H1 (cell line): ENCODE data around the gene SLC35B4. TPM values are rescaled to one million over a fixed set of nuclear protein-coding genes. Genes with fewer than 3 reads are reported as not detected.

Experiments used
- CTCF ChIA-PET: fragments of 300-600 bp; sonication (Branson Sonifier 250); formaldehyde crosslinking; loops from one replicate; lab custom pipeline; 2021; ENCODE audit not compliant: partially characterized antibody; lab: Charles Lee
- POLR2A ChIA-PET: fragments of 300-600 bp; sonication (Branson Sonifier 250); formaldehyde crosslinking; loops from one replicate; lab custom pipeline; 2021; ENCODE audit warnings: inconsistent platforms; ENCODE audit not compliant: partially characterized antibody; lab: Charles Lee
- DNase-seq, 2 experiments: peaks; one replicate each; pipeline versions ENCODE4 v3.0.0 to v3.0.0-alpha.2; 2010 to 2022; ENCODE audit warnings: low spot score in 2 of 2, low read depth in 1 of 2, mixed read lengths in 1 of 2
- FAIRE-seq: peaks from 2 replicates; lab custom pipeline; 2011; peaks lifted over from hg19 to GRCh38; lab: Jason Lieb, UNC
- H2AFZ ChIP-seq: 2 replicates; pipeline ENCODE4 v1.8.1; 2012; ENCODE audit warnings: low read length, inconsistent platforms
- H2AK5ac ChIP-seq: 2 replicates; pipeline ENCODE4 v1.6.1; 2013; ENCODE audit warnings: low read depth, low read length
- H2BK120ac ChIP-seq: replicated peaks from 2 replicates; pipeline ENCODE3; 2013; ENCODE audit warnings: low read depth, low read length, inconsistent platforms
- H2BK12ac ChIP-seq: 2 replicates; pipeline ENCODE4 v1.6.1; 2013; ENCODE audit warnings: low read depth, low read length
- H2BK15ac ChIP-seq: 2 replicates; pipeline ENCODE4 v1.6.1; 2013; ENCODE audit warnings: low read length
- H2BK20ac ChIP-seq: 2 replicates; pipeline ENCODE4 v1.6.1; 2013; ENCODE audit warnings: low read length
- H2BK5ac ChIP-seq: 2 replicates; pipeline ENCODE4 v1.6.1; 2013; ENCODE audit warnings: low read depth, low read length
- H3K14ac ChIP-seq: 2 replicates; pipeline ENCODE4 v1.6.1; 2013; ENCODE audit warnings: inconsistent platforms; ENCODE audit not compliant: insufficient read length
- H3K18ac ChIP-seq: 2 replicates; pipeline ENCODE4 v1.6.1; 2013; ENCODE audit warnings: low read length; ENCODE audit errors: extremely low read depth
- H3K23ac ChIP-seq: 2 replicates; pipeline ENCODE4 v1.6.1; 2013; ENCODE audit warnings: inconsistent platforms; ENCODE audit not compliant: insufficient read length
- H3K23me2 ChIP-seq: 2 replicates; pipeline ENCODE4 v1.6.1; 2013; ENCODE audit warnings: low read depth, low read length
- H3K27ac ChIP-seq: 2 replicates; pipeline ENCODE4 v1.6.1; 2011; ENCODE audit warnings: low read depth, low read length, inconsistent platforms
- H3K27me3 ChIP-seq, 4 experiments: replicated peaks in 1 of 4; 1 replicate in 1 of 4; 2 replicates in 3 of 4; pipeline versions ENCODE4 v1.6.1 to v1.8.1; 2011 to 2013; ENCODE audit warnings: low read length in 3 of 4, mild to moderate bottlenecking in 3 of 4, inconsistent platforms in 2 of 4, mixed read lengths in 2 of 4, moderate library complexity in 1 of 4; ENCODE audit not compliant: control insufficient read depth in 3 of 4, insufficient read depth in 3 of 4; ENCODE audit errors: extremely low read depth in 1 of 4
- H3K36me3 ChIP-seq, 4 experiments: 2 replicates each; pipeline versions ENCODE4 v1.6.1 to v1.8.1; 2011 to 2013; ENCODE audit warnings: mild to moderate bottlenecking in 4 of 4, low read length in 3 of 4, moderate library complexity in 2 of 4, control low read depth in 1 of 4, inconsistent platforms in 1 of 4; ENCODE audit not compliant: insufficient read depth in 4 of 4, control insufficient read depth in 2 of 4
- H3K4ac ChIP-seq: replicated peaks from 2 replicates; pipeline ENCODE3; 2013; ENCODE audit warnings: low read length, low read depth, mixed read lengths, inconsistent platforms; ENCODE audit not compliant: insufficient read length
- H3K4me1 ChIP-seq, 4 experiments: replicated peaks in 1 of 4; 1 replicate in 1 of 4; 2 replicates in 3 of 4; pipeline versions ENCODE4 v1.6.1 to v1.8.1; 2011 to 2013; ENCODE audit warnings: low read length in 3 of 4, inconsistent platforms in 2 of 4, mixed read lengths in 1 of 4; ENCODE audit not compliant: insufficient read depth in 4 of 4, control insufficient read depth in 3 of 4
- H3K4me2 ChIP-seq, 2 experiments: 2 replicates each; pipeline versions ENCODE4 v1.6.1 to v1.8.1; 2011 to 2013; ENCODE audit warnings: low read depth in 2 of 2, low read length in 2 of 2, control low read depth in 1 of 2, inconsistent platforms in 1 of 2, mild to moderate bottlenecking in 1 of 2; ENCODE audit not compliant: insufficient read depth in 1 of 2
- H3K4me3 ChIP-seq, 4 experiments: fragments of 200-600, 300-600 bp in 1 of 4; sonication (generic), shearing (Covaris generic), sonication (Bioruptor Twin) in 1 of 4; 2 replicates each; pipeline versions ENCODE4 v1.5.1 to v1.8.1; 2011 to 2016; ENCODE audit warnings: low read length in 4 of 4, low read depth in 3 of 4, control low read depth in 2 of 4, inconsistent platforms in 2 of 4, mild to moderate bottlenecking in 2 of 4, mixed read lengths in 1 of 4, moderate library complexity in 1 of 4; ENCODE audit not compliant: insufficient read depth in 2 of 4; ENCODE audit errors: extremely low read depth in 1 of 4
- H3K56ac ChIP-seq: replicated peaks from 2 replicates; pipeline ENCODE3; 2013; ENCODE audit warnings: low read depth, mild to moderate bottlenecking, mixed read lengths, low read length, inconsistent platforms; ENCODE audit not compliant: insufficient read length
- H3K79me1 ChIP-seq: 2 replicates; pipeline ENCODE4 v1.6.1; 2013; ENCODE audit warnings: low read depth, low read length, control low read depth
- H3K79me2 ChIP-seq, 2 experiments: 2 replicates each; pipeline versions ENCODE4 v1.6.1 to v1.8.1; 2012 to 2013; ENCODE audit warnings: low read length in 2 of 2, mild to moderate bottlenecking in 2 of 2, inconsistent platforms in 1 of 2; ENCODE audit not compliant: insufficient read depth in 2 of 2, control insufficient read depth in 1 of 2
- H3K9ac ChIP-seq, 4 experiments: replicated peaks in 1 of 4; 1 replicate in 1 of 4; 2 replicates in 3 of 4; pipeline versions ENCODE4 v1.6.1 to v1.8.1; 2011 to 2013; ENCODE audit warnings: low read depth in 3 of 4, low read length in 3 of 4, control low read depth in 2 of 4, mild to moderate bottlenecking in 2 of 4, moderate library complexity in 2 of 4, inconsistent platforms in 1 of 4; ENCODE audit errors: extremely low read depth in 1 of 4
- H3K9me3 ChIP-seq, 2 experiments: 2 replicates each; pipeline versions ENCODE4 v1.6.1 to v1.8.1; 2012 to 2013; ENCODE audit warnings: mild to moderate bottlenecking in 2 of 2, moderate library complexity in 2 of 2, control low read depth in 1 of 2, inconsistent platforms in 1 of 2, low read depth in 1 of 2, low read length in 1 of 2, mixed read lengths in 1 of 2; ENCODE audit not compliant: insufficient read depth in 2 of 2
- H4K20me1 ChIP-seq, 2 experiments: replicated peaks in 1 of 2; 2 replicates each; pipeline versions ENCODE3 to v1.8.1; 2011 to 2013; ENCODE audit warnings: inconsistent platforms in 2 of 2, low read length in 2 of 2, mild to moderate bottlenecking in 1 of 2; ENCODE audit not compliant: insufficient read depth in 2 of 2, control insufficient read depth in 1 of 2
- H4K5ac ChIP-seq: 2 replicates; pipeline ENCODE4 v1.6.1; 2013; ENCODE audit warnings: low read length, low read depth, mixed read lengths, inconsistent platforms; ENCODE audit not compliant: insufficient read length
- H4K8ac ChIP-seq: 2 replicates; pipeline ENCODE4 v1.8.0; 2013; ENCODE audit warnings: mild to moderate bottlenecking, moderate library complexity, low read length, inconsistent platforms; ENCODE audit not compliant: insufficient read depth; ENCODE audit errors: extremely low read depth
- H4K91ac ChIP-seq: replicated peaks from 2 replicates; pipeline ENCODE3; 2013; ENCODE audit warnings: low read length, mixed read lengths, inconsistent platforms; ENCODE audit not compliant: insufficient read length
- ASH2L ChIP-seq: fragments of 200-600, 300-600 bp; sonication (generic); IDR thresholded peaks from one replicate; pipeline ENCODE4 v1.7.1; 2017; ENCODE audit warnings: low read length
- ATF2 ChIP-seq: IDR thresholded peaks from 2 replicates; pipeline ENCODE4 v1.6.1; 2012; ENCODE audit warnings: low read length, inconsistent platforms
- CBX8 ChIP-seq: fragments of 300-800, 300-1000 bp; sonication (generic); IDR thresholded peaks from 2 replicates; pipeline ENCODE4 v1.7.1; 2016; ENCODE audit warnings: low read depth, low read length, borderline replicate concordance
- CEBPB ChIP-seq: IDR thresholded peaks from 2 replicates; pipeline ENCODE4 v1.6.1; 2012; ENCODE audit warnings: low read depth, low read length
- CHD1 ChIP-seq: IDR thresholded peaks from 2 replicates; pipeline ENCODE4 v1.6.1; 2012; ENCODE audit warnings: low read depth, low read length, improper control_type of control experiment
- EP300 ChIP-seq, 2 experiments: IDR thresholded peaks; 1 replicate in 1 of 2; 2 replicates in 1 of 2; pipeline ENCODE4 v1.6.1; 2011 to 2012; ENCODE audit warnings: low read depth in 2 of 2, low read length in 2 of 2, mild to moderate bottlenecking in 2 of 2, borderline replicate concordance in 1 of 2, inconsistent platforms in 1 of 2, moderate library complexity in 1 of 2
- GTF2F1 ChIP-seq: IDR thresholded peaks from 2 replicates; pipeline ENCODE4 v1.6.1; 2012; ENCODE audit warnings: low read depth, low read length, improper control_type of control experiment, borderline replicate concordance
- KDM5A ChIP-seq: fragments of 200-600 bp; IDR thresholded peaks from 2 replicates; pipeline ENCODE4 v1.7.1; 2012; ENCODE audit warnings: mild to moderate bottlenecking, low read length, inconsistent platforms, mixed read lengths
- POLR2AphosphoS5 ChIP-seq: IDR thresholded peaks from 2 replicates; pipeline ENCODE4 v1.6.1; 2011; ENCODE audit warnings: low read depth, low read length
- RBBP5 ChIP-seq: IDR thresholded peaks from 2 replicates; pipeline ENCODE4 v1.7.1; 2012; ENCODE audit warnings: low read depth, mild to moderate bottlenecking, inconsistent platforms, low read length, moderate library complexity, borderline replicate concordance
- RXRA ChIP-seq: IDR thresholded peaks from 2 replicates; pipeline ENCODE4 v1.6.1; 2011; ENCODE audit warnings: low read depth, mild to moderate bottlenecking, low read length, moderate library complexity; ENCODE audit not compliant: insufficient read depth
- TEAD4 ChIP-seq: IDR thresholded peaks from 2 replicates; pipeline ENCODE4 v1.6.1; 2012; ENCODE audit warnings: low read depth, low read length, inconsistent platforms, mixed read lengths
- WGBS, 2 experiments: shearing (Covaris generic) in 1 of 2; methylation state at CpG; one replicate each; pipeline versions ENCODE4 v1.1.6 to v1.1.7; 2013 to 2015; ENCODE audit warnings: low lambda C conversion rate in 2 of 2, mixed read lengths in 2 of 2, inconsistent platforms in 1 of 2, low coverage in 1 of 2, missing lambda C conversion rate in 1 of 2; ENCODE audit not compliant: insufficient replicate concordance in 2 of 2, insufficient coverage in 1 of 2, insufficient read length in 1 of 2; ENCODE audit errors: extremely low coverage in 1 of 2, missing lambda C conversion rate in 1 of 2; 5-methylcytosine and 5-hydroxymethylcytosine counted together
- polyA plus RNA-seq, 7 experiments: library from polyadenylated mRNA; depleted of rRNA in 3 of 7; stranded (reverse) in 5 of 7; unstranded in 2 of 7; fragments of >200 nt in 5 of 7; fragments of 200-250 nt in 2 of 7; gene quantifications; 1 replicate in 5 of 7; 2 replicates in 1 of 7; 4 replicates in 1 of 7; pipeline versions ENCODE4 v1.2.1 to v1.2.3, GENCODE V29; 2011 to 2013; ENCODE audit warnings: missing spikeins in 2 of 7, mixed read lengths in 2 of 7
- total RNA-seq: library from RNA; stranded (reverse); fragmentation: NEBNext Ultra II Directional; extraction: Animal tissue kit (Norgen Biotek cat#: 25700); gene quantifications from 2 replicates; pipeline ENCODE4 v1.2.1, GENCODE V29; 2021

Gene SLC35B4
- total and polyA plus RNA-seq, 2 of the 8 experiments (the other 6 are each of a cell fraction or from before 2014, with no cell fraction given), result 28.9 to 34.6 TPM

- Histone ChIP-seq H3K27me3 (no peaks in the 10 kb centered on the region), H3K79me1 (no peaks in the 10 kb centered on the region), H3K14ac (no peak overlapping the region), H3K4me3 (no peak overlapping the region), H2AFZ (no peak overlapping the region), H3K56ac (no peak overlapping the region), H2BK5ac (no peak overlapping the region), H2AK5ac (no peak overlapping the region), H3K4me2 (no peak overlapping the region), H3K9me3 (no peaks in the 10 kb centered on the region), H3K18ac (no peak overlapping the region), H2BK15ac (no peak overlapping the region), H4K91ac (no peak overlapping the region), H3K23ac (no peak overlapping the region), H2BK120ac (no peak overlapping the region), H4K5ac (no peak overlapping the region), H3K79me2 (no peaks in the 10 kb centered on the region), H3K23me2 (no peaks in the 10 kb centered on the region), H4K20me1 (no peaks in the 10 kb centered on the region), H3K4me1 (no peaks in the 10 kb centered on the region), H3K36me3 (no peaks in the 10 kb centered on the region), H2BK20ac (no peak overlapping the region), H3K27ac (no peak overlapping the region), H2BK12ac (no peak overlapping the region), H3K9ac (no peak overlapping the region), H4K8ac (no peak overlapping the region), H3K4ac (no peak overlapping the region)
- FAIRE-seq (no peak), DNase-seq (no peak)
- ChIA-PET CTCF (interaction anchor here (0.6 to 2.1 kb wide), 7 partner anchors 7 to 185 kb away, joined by 3 to 10 read pairs (median 3); no protein-coding TSS in a partner anchor), POLR2A (no interaction called here)
- 81% methylated on average over 4 of the region's 4 CpGs; no CpG with 5 or more reads in 1 of the 2 experiments for WGBS, 2 experiments
- no peak for TF ChIP-seq ATF2
- no peak for TF ChIP-seq KDM5A
- no peak for TF ChIP-seq EP300 (IDR thresholded peaks at IDR 0.05; ENCODE audit: borderline replicate concordance in 1 of 2, low read depth in 2 of 2, low read length in 2 of 2)
- no peak for TF ChIP-seq RXRA
- no peak for TF ChIP-seq CEBPB
- no peak for TF ChIP-seq CHD1
- TF ChIP-seq GTF2F1, result no peak
- TF ChIP-seq TEAD4, result no peak
- TF ChIP-seq CBX8, result no peak
- no peak for TF ChIP-seq ASH2L
- no peak for TF ChIP-seq RBBP5
- no peak for TF ChIP-seq POLR2AphosphoS5
These were observed 13.1 kb upstream of the SLC35B4 start for GRCh38 chr7:134329614-134330346.
